Fibroblast of lung (primary cell): ENCODE data around the gene SIGLEC8.

Experiments
- CTCF ChIP-seq, 2 donors: IDR thresholded peaks in 1 of 2; conservative IDR thresholded peaks in 1 of 2; 1 replicate in 1 of 2; 2 replicates in 1 of 2; pipeline ENCODE4 v1.5.1; 2011 to 2012; ENCODE audit warnings: low read length in 2 of 2, control low read depth in 1 of 2, inconsistent platforms in 1 of 2, low read depth in 1 of 2, mild to moderate bottlenecking in 1 of 2
- EZH2 ChIP-seq: IDR thresholded peaks from 2 replicates; pipeline ENCODE4 v1.5.1; 2012; ENCODE audit warnings: low read length, control low read depth, mild to moderate bottlenecking; ENCODE audit errors: missing control alignments

GRCh38 chr19:51448011-51448410 lies 10.2 kb downstream of the SIGLEC8 start:
- no peak for TF ChIP-seq CTCF (conservative IDR thresholded peaks at IDR 0.05 in 1 of 2, IDR thresholded peaks at IDR 0.05 in 1 of 2; ENCODE audit: low read depth in 1 of 2, low read length in 2 of 2)
- TF ChIP-seq EZH2, result no peak
